ENCODE data around the gene TMEM245. TPM values are rescaled to one million over a fixed set of nuclear protein-coding genes. Genes with fewer than 3 reads are reported as not detected.

TMEM245 gene
- total and polyA plus RNA-seq, 10 of the 15 experiments (the other 5 are each of a cell fraction or from before 2014, with no cell fraction given), result 7.4 to 36.1 (median 19.0) TPM

DNA sequence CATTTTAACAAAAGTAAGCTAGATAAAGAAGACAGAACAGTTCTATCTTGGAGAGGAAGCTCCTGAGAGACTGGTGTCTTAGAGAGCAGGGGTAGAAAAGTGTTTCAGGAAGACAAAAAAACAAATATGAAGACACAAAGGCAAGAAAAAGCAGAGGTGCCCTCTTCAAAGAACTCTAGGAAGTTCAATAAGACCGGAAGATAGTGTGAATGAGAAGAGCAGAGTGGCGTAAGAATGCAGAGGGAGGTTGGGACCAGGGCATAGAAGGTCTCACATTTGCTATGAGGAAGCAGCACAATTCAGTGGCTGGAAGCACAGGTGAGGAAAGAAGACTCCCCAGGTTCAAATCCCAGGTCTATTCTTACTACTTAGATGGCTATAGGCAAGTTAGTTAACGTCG is 22.6 kb downstream of the TMEM245 start:
- ChIA-PET RAD21 (ENCODE audit: unreplicated experiment) (no interaction called here), POLR2A (interaction anchor here (0.6 to 1.9 kb wide), 4 partner anchors 9 to 150 kb away, joined by 3 to 4 read pairs (median 3); partner anchors contain the start of gene TMEM245), SMC1A (ENCODE audit: uncharacterized antibody, unreplicated experiment) (interaction anchor here (0.9 to 3.2 kb wide), 2 partner anchors 12 to 21 kb away, joined by 4 to 11 read pairs; no protein-coding TSS in a partner anchor), CTCF (interaction anchor here (0.6 to 1.1 kb wide), 2 partner anchors 12 to 305 kb away, joined by 3 read pairs; no protein-coding TSS in a partner anchor)
- Histone ChIP-seq H3K27me3 (replicated peaks in 1 of 2; ENCODE audit: control insufficient read depth in 2 of 2, insufficient read depth in 2 of 2, low read length in 1 of 2) (no peaks in the 10 kb centered on the region), H3K27ac (ENCODE audit: control insufficient read depth, insufficient read depth) (no peak overlapping the region), H4K20me1 (ENCODE audit: control insufficient read depth, insufficient read depth) (no peaks in the 10 kb centered on the region; the same call in 1 of the 2 replicates), H3K9me3 (replicated peaks; ENCODE audit: control insufficient read depth, insufficient read depth, low read length) (no peaks in the 10 kb centered on the region), H2AFZ (ENCODE audit: control insufficient read depth, low read depth, low read length) (no peak overlapping the region), H3K9ac (ENCODE audit: control insufficient read depth, insufficient read depth, low read length) (no peak overlapping the region), H3K79me2 (ENCODE audit: control insufficient read depth, insufficient read depth, low read length) (peaks cover 35% of the 10 kb centered on the region), H3K4me3 (no peak overlapping the region), H3K36me3 (ENCODE audit: control insufficient read depth in 2 of 2, insufficient read depth in 2 of 2, low read length in 1 of 2) (peaks cover 4 to 8% of the 10 kb centered on the region in 2 experiments), H3K4me2 (ENCODE audit: control insufficient read depth, insufficient read depth) (no peak overlapping the region), H3K4me1 (ENCODE audit: control insufficient read depth, insufficient read depth, low read length) (peaks cover 30% of the 10 kb centered on the region)
- DNase-seq (ENCODE audit: low read depth, low spot score) (no peak), FAIRE-seq (no peak), ATAC-seq (no peak)
- 98% methylated on average over 4 of the region's 4 CpGs for WGBS (ENCODE audit: insufficient coverage, insufficient replicate concordance, low lambda C conversion rate, missing lambda C conversion rate)
- TF ChIP-seq SMAD1 (IDR thresholded peaks at IDR 0.05; ENCODE audit: low read depth, partially characterized antibody), result no peak
- no peak for TF ChIP-seq MEF2B (IDR thresholded peaks at IDR 0.05; ENCODE audit: partially characterized antibody, poor library complexity, severe bottlenecking)
- TF ChIP-seq MTA2 (IDR thresholded peaks at IDR 0.05; ENCODE audit: low read depth), result no peak
- TF ChIP-seq BMI1 (IDR thresholded peaks at IDR 0.05; ENCODE audit: borderline replicate concordance), result no peak
- no peak for TF ChIP-seq ESRRA (IDR thresholded peaks at IDR 0.05; ENCODE audit: low read length)
- TF ChIP-seq, protein P1, sequence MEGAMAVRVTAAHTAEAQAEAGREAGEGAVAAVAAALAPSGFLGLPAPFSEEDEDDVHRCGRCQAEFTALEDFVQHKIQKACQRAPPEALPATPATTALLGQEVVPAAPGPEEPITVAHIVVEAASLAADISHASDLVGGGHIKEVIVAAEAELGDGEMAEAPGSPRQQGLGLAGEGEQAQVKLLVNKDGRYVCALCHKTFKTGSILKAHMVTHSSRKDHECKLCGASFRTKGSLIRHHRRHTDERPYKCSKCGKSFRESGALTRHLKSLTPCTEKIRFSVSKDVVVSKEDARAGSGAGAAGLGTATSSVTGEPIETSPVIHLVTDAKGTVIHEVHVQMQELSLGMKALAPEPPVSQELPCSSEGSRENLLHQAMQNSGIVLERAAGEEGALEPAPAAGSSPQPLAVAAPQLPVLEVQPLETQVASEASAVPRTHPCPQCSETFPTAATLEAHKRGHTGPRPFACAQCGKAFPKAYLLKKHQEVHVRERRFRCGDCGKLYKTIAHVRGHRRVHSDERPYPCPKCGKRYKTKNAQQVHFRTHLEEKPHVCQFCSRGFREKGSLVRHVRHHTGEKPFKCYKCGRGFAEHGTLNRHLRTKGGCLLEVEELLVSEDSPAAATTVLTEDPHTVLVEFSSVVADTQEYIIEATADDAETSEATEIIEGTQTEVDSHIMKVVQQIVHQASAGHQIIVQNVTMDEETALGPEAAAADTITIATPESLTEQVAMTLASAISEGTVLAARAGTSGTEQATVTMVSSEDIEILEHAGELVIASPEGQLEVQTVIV (IDR thresholded peaks at IDR 0.05; ENCODE audit: borderline replicate concordance, partially characterized antibody), result no peak
- TF ChIP-seq MTA3 (IDR thresholded peaks at IDR 0.05; ENCODE audit: borderline replicate concordance, low read length), result no peak
- no peak for TF ChIP-seq ZNF274 (IDR thresholded peaks at IDR 0.05; ENCODE audit: insufficient read depth, insufficient read length)
- TF ChIP-seq MYB (IDR thresholded peaks at IDR 0.05; ENCODE audit: borderline replicate concordance, low read depth, low read length), result no peak
- TF ChIP-seq LARP7 (IDR thresholded peaks at IDR 0.05), result no peak
- no peak for TF ChIP-seq ZZZ3 (IDR thresholded peaks at IDR 0.05; ENCODE audit: control insufficient read depth, insufficient read length, low read depth)
- TF ChIP-seq NFXL1 (IDR thresholded peaks at IDR 0.05; ENCODE audit: borderline replicate concordance), result no peak
- TF ChIP-seq, protein P2, sequence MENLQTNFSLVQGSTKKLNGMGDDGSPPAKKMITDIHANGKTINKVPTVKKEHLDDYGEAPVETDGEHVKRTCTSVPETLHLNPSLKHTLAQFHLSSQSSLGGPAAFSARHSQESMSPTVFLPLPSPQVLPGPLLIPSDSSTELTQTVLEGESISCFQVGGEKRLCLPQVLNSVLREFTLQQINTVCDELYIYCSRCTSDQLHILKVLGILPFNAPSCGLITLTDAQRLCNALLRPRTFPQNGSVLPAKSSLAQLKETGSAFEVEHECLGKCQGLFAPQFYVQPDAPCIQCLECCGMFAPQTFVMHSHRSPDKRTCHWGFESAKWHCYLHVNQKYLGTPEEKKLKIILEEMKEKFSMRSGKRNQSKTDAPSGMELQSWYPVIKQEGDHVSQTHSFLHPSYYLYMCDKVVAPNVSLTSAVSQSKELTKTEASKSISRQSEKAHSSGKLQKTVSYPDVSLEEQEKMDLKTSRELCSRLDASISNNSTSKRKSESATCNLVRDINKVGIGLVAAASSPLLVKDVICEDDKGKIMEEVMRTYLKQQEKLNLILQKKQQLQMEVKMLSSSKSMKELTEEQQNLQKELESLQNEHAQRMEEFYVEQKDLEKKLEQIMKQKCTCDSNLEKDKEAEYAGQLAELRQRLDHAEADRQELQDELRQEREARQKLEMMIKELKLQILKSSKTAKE (IDR thresholded peaks at IDR 0.05; ENCODE audit: low read depth, poor library complexity, severe bottlenecking), result no peak
- TF ChIP-seq KDM1A (IDR thresholded peaks at IDR 0.05; ENCODE audit: borderline replicate concordance), result no peak
- TF ChIP-seq, protein P3, sequence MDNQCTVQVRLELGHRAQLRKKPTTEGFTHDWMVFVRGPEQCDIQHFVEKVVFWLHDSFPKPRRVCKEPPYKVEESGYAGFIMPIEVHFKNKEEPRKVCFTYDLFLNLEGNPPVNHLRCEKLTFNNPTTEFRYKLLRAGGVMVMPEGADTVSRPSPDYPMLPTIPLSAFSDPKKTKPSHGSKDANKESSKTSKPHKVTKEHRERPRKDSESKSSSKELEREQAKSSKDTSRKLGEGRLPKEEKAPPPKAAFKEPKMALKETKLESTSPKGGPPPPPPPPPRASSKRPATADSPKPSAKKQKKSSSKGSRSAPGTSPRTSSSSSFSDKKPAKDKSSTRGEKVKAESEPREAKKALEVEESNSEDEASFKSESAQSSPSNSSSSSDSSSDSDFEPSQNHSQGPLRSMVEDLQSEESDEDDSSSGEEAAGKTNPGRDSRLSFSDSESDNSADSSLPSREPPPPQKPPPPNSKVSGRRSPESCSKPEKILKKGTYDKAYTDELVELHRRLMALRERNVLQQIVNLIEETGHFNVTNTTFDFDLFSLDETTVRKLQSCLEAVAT (IDR thresholded peaks at IDR 0.05), result no peak
- TF ChIP-seq HDAC6 (IDR thresholded peaks at IDR 0.05; ENCODE audit: unreplicated experiment), result no peak
- in situ Hi-C loops (cut with MboI) (no loop called here), intact Hi-C loops (cut with micrococcal nuclease; ENCODE audit: unreplicated experiment) (no loop called here)
- no TSS peak for BruUV-seq (replicated peaks)
